H1 (cell line): ENCODE results near the gene MIR17HG.

Experiments
- BACH1 ChIP-seq: IDR thresholded peaks from 2 replicates; pipeline ENCODE4 v1.6.1; 2012; ENCODE audit warnings: low read length, improper control_type of control experiment
- CBX5 ChIP-seq: fragments of 300-800, 300-1000 bp; sonication (generic); IDR thresholded peaks from 2 replicates; pipeline ENCODE4 v1.7.1; 2016; ENCODE audit warnings: antibody characterized with exemption, low read length, low read depth
- EGR1 ChIP-seq: IDR thresholded peaks from 2 replicates; pipeline ENCODE4 v1.6.1; 2011; ENCODE audit warnings: low read depth, low read length, borderline replicate concordance
- EZH2 ChIP-seq: fragments of 200-600 bp; sonication (generic); IDR thresholded peaks from 2 replicates; pipeline ENCODE4 v1.7.1; 2012; ENCODE audit warnings: low read depth, mild to moderate bottlenecking, moderate library complexity, low read length, inconsistent platforms; ENCODE audit not compliant: severe bottlenecking
- SIX5 ChIP-seq: IDR thresholded peaks from 2 replicates; pipeline ENCODE4 v1.6.1; 2011; ENCODE audit warnings: mild to moderate bottlenecking, low read depth, low read length
- SUZ12 ChIP-seq: fragments of 200-600 bp; sonication (generic); IDR thresholded peaks from 2 replicates; pipeline ENCODE4 v1.6.1; 2012; ENCODE audit warnings: mild to moderate bottlenecking, inconsistent platforms, low read length, moderate library complexity, mixed read lengths
- TAF1 ChIP-seq: IDR thresholded peaks from 2 replicates; pipeline ENCODE4 v1.6.1; 2011; ENCODE audit warnings: mild to moderate bottlenecking, low read depth, low read length
- TEAD4 ChIP-seq: IDR thresholded peaks from 2 replicates; pipeline ENCODE4 v1.6.1; 2012; ENCODE audit warnings: low read depth, low read length, inconsistent platforms, mixed read lengths
- YY1 ChIP-seq: IDR thresholded peaks from 2 replicates; pipeline ENCODE4 v1.6.1; 2011; ENCODE audit warnings: low read depth, mild to moderate bottlenecking, low read length
- TF ChIP-seq, protein P1 (sequence below), 3 experiments: IDR thresholded peaks; 1 replicate in 2 of 3; 2 replicates in 1 of 3; pipeline versions ENCODE4 v1.5.1 to v1.6.1; 2011; ENCODE audit warnings: low read length in 3 of 3, mild to moderate bottlenecking in 3 of 3, inconsistent platforms in 2 of 3, low read depth in 1 of 3, moderate library complexity in 1 of 3; ENCODE audit not compliant: insufficient read depth in 1 of 3; ENCODE audit errors: control extremely low read depth in 1 of 3

DNA sequence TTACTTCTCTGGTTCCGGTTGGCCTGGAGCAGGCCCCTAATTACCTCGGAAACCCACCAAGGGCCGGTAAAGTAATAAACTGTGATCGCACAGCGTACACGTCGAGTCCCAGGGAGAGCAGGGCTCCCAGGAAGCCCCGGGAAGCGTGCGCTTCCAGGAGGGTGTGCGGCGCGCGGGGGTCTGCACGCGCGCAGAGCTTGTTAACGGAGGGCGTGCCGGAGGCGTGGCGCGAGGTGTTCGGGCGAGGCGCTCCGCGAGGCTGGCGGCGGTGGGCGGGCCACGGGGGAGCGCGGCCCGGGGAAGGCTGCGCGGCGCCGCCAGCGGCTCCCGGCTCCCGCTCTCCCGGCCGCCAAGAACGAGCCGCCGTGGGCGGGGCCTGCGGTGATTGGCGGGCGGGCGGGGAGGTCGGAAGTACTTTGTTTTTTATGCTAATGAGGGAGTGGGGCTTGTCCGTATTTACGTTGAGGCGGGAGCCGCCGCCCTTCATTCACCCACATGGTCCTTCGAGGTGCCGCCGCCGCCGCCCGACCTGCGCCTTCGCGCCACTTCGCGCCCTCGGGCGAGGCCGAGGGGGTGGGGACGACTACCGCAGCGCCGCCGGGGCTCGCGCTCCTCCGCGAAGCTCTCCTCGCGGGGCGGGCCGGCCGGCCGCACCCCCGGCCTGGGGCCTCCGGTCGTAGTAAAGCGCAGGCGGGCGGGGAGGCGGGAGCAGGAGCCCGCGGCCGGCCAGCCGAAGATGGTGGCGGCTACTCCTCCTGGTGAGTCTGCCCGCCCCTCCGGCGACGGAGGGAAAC lies at the start of gene MIR17HG:
- TF ChIP-seq, protein P1, sequence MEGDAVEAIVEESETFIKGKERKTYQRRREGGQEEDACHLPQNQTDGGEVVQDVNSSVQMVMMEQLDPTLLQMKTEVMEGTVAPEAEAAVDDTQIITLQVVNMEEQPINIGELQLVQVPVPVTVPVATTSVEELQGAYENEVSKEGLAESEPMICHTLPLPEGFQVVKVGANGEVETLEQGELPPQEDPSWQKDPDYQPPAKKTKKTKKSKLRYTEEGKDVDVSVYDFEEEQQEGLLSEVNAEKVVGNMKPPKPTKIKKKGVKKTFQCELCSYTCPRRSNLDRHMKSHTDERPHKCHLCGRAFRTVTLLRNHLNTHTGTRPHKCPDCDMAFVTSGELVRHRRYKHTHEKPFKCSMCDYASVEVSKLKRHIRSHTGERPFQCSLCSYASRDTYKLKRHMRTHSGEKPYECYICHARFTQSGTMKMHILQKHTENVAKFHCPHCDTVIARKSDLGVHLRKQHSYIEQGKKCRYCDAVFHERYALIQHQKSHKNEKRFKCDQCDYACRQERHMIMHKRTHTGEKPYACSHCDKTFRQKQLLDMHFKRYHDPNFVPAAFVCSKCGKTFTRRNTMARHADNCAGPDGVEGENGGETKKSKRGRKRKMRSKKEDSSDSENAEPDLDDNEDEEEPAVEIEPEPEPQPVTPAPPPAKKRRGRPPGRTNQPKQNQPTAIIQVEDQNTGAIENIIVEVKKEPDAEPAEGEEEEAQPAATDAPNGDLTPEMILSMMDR (IDR thresholded peaks at IDR 0.05; ENCODE audit: control extremely low read depth in 1 of 3, insufficient read depth in 1 of 3, low read depth in 1 of 3, low read length in 3 of 3): no peak
- TF ChIP-seq EGR1 (peak; percentile 2; the same call in 1 of the 2 replicates), BACH1 (peak; percentile 68), EZH2 (no peak), CBX5 (no peak), TEAD4 (no peak), TAF1 (peak; percentile 98), SUZ12 (no peak), YY1 (no peak), SIX5 (no peak)
